Activated CD8-positive, alpha-beta T cell treated with anti-CD3 and anti-CD28 coated beads for 36 hours (primary cell): ENCODE data around the gene LPA. TPM values are rescaled to one million over a fixed set of nuclear protein-coding genes. Genes with fewer than 3 reads are reported as not detected.

Experiments
- ATAC-seq: fragments of 200-7000 bp; cut with Tn5 transposase; one replicate; pipeline ENCODE4 v1.10.0; 2021; ENCODE audit warnings: mild to moderate bottlenecking, moderate library complexity
- CTCF ChIA-PET: fragments of 350-600 bp; sonication (Branson Sonifier 250); formaldehyde crosslinking; loops from one replicate; lab custom pipeline; 2021; ENCODE audit warnings: antibody characterized with exemption; lab: Charles Lee
- POLR2A ChIA-PET: fragments of 350-600 bp; sonication (Branson Sonifier 250); formaldehyde crosslinking; loops from one replicate; lab custom pipeline; 2021; ENCODE audit warnings: antibody characterized with exemption; lab: Charles Lee
- DNase-seq: peaks from one replicate; pipeline ENCODE4 v3.0.0-alpha.2; 2020
- H3K27ac Mint-ChIP-seq: one replicate; pipeline ENCODE4 v1.8.0; 2021; ENCODE audit warnings: mild to moderate bottlenecking, mixed read lengths
- H3K27me3 Mint-ChIP-seq: one replicate; pipeline ENCODE4 v1.8.0; 2021; ENCODE audit warnings: mixed read lengths
- H3K36me3 Mint-ChIP-seq: one replicate; pipeline ENCODE4 v1.8.0; 2021; ENCODE audit warnings: low read depth, mixed read lengths
- H3K4me1 Mint-ChIP-seq: one replicate; pipeline ENCODE4 v1.8.0; 2021; ENCODE audit warnings: low read depth, mixed read lengths
- H3K4me3 Mint-ChIP-seq: one replicate; pipeline ENCODE4 v1.8.0; 2021; ENCODE audit warnings: mild to moderate bottlenecking, moderate library complexity, mixed read lengths
- H3K9me3 Mint-ChIP-seq: one replicate; pipeline ENCODE4 v1.8.0; 2021; ENCODE audit warnings: mixed read lengths
- intact Hi-C: fragments of 100-400 bp; cut with micrococcal nuclease; formaldehyde crosslinking; loops from one replicate; pipeline ENCODE4 v1.10.0; 2022
- total RNA-seq, 2 experiments: library from RNA; stranded (reverse); gene quantifications; one replicate each; pipeline ENCODE4 v1.2.3, GENCODE V29; 2021
- TF ChIP-seq, protein P1 (sequence below): fragments of 200-600 bp; IDR thresholded peaks from one replicate; pipeline ENCODE4 v1.8.0; 2022; ENCODE audit warnings: antibody characterized with exemption, mild to moderate bottlenecking

LPA gene
- total RNA-seq, 2 experiments from 2014 or later = not detected

DNA sequence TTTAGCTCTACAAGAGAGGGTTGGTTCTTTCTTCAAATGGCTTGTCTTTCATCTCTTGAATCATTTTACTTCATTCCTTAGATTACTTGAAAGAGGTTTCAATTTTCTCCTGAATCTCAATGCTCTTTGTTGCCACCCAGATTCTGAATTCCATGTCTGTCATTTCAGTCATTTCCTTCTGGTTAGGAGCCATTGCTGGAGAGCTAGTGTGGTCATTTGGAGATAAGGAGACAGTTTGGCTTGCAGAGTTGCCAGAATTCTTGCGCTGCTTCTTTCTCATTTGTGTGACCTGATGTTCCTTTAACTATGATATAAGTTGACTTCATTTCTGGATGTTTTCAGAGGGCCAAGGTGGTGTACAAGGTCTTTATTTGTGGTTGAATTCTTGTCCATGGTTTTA, 158.1 kb downstream of the LPA start:
- ChIA-PET POLR2A (no interaction called here), CTCF (interaction anchor here (3.1 kb wide), 1 partner anchor 14 kb away, joined by 10 read pairs; no protein-coding TSS in a partner anchor)
- intact Hi-C loops = no loop called here
- ATAC-seq (no peak), DNase-seq (no peak)
- Mint-ChIP-seq H3K36me3 (no peaks in the 10 kb centered on the region), H3K27ac (no peak overlapping the region), H3K27me3 (peaks cover 3% of the 10 kb centered on the region), H3K9me3 (peaks cover 6% of the 10 kb centered on the region), H3K4me3 (no peak overlapping the region), H3K4me1 (no peaks in the 10 kb centered on the region)
- TF ChIP-seq, protein P1, sequence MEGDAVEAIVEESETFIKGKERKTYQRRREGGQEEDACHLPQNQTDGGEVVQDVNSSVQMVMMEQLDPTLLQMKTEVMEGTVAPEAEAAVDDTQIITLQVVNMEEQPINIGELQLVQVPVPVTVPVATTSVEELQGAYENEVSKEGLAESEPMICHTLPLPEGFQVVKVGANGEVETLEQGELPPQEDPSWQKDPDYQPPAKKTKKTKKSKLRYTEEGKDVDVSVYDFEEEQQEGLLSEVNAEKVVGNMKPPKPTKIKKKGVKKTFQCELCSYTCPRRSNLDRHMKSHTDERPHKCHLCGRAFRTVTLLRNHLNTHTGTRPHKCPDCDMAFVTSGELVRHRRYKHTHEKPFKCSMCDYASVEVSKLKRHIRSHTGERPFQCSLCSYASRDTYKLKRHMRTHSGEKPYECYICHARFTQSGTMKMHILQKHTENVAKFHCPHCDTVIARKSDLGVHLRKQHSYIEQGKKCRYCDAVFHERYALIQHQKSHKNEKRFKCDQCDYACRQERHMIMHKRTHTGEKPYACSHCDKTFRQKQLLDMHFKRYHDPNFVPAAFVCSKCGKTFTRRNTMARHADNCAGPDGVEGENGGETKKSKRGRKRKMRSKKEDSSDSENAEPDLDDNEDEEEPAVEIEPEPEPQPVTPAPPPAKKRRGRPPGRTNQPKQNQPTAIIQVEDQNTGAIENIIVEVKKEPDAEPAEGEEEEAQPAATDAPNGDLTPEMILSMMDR = no peak

DNA sequence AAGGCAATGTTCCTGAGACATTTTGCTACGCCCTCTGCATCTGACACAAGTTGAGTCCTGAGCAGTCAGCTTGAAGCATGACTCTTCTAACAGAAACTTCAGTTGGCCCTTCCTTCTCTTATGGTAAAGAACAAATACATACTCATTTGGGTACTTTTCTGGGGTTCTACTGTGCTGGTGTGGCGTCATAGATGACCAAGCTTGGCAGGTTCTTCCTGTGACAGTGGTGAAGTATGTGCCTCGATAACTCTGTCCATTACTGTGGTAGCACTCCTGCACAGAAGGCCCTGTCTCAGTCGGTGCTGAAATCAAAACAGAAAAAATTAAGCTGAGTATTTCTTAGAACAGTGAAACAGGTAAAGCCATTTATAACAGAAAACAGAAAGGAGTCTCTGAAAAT, 163.4 kb downstream of the LPA start:
- CTCF ChIA-PET = interaction anchor here (2.8 kb wide), 1 partner anchor 20 kb away, joined by 14 read pairs; no protein-coding TSS in a partner anchor
- Mint-ChIP-seq H3K27me3 (no peaks in the 10 kb centered on the region), H3K9me3 (peaks cover 6% of the 10 kb centered on the region), H3K4me3 (no peak overlapping the region), H3K27ac (no peak overlapping the region), H3K36me3 (peaks cover 7% of the 10 kb centered on the region), H3K4me1 (no peaks in the 10 kb centered on the region)
- DNase-seq = no peak
- TF ChIP-seq, protein P1 = no peak
- no peak for ATAC-seq
- POLR2A ChIA-PET = no interaction called here
- intact Hi-C loops = no loop called here

DNA sequence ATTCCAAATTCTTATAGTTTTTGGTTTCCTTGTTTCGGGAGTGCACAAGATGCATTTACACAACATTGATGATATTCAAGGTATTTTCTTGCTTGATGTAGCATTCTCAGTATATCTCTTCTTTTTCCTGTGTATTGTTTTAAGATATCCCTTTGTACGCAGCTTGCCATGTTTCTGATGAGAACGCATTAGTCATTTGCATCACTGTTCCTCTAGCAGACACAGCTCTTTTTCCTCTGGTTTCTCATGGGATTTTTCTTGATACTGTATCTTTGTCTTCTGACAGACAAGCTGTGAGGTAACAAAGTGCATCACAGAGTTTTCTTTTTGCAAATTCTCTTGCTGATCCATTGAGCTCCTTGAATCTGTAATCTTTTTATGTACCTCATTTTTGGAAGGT, 169.5 kb downstream of the LPA start:
- DNase-seq = no peak
- ChIA-PET POLR2A (no interaction called here), CTCF (no interaction called here)
- peaks cover 2% of the 10 kb centered on the region for H3K36me3 Mint-ChIP-seq
- H3K4me1 Mint-ChIP-seq = no peaks in the 10 kb centered on the region
- no peaks in the 10 kb centered on the region for H3K27me3 Mint-ChIP-seq
- TF ChIP-seq, protein P1 = no peak
- no peak for ATAC-seq
- H3K9me3 Mint-ChIP-seq = no peaks in the 10 kb centered on the region
- H3K27ac Mint-ChIP-seq = no peak overlapping the region
- intact Hi-C loops = no loop called here
- no peak overlapping the region for H3K4me3 Mint-ChIP-seq

DNA sequence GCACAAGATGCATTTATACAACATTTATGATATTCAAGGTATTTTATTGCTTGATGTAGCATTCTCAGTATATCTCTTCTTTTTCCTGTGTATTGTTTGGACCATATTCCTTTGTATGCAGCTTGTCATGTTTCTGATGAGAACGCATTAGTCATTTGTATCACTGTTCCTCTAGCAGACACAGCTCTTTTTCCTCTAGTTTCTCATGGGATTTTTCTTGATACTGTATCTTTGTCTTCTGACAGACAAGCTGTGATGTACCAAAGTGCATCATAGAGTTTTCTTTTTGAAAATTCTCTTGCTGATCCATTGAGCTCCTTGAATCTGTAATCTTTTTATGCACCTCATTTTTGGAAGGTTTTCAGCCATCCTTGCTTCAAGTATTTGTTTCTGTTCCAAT, 175.0 kb downstream of the LPA start:
- no peaks in the 10 kb centered on the region for H3K9me3 Mint-ChIP-seq
- no peaks in the 10 kb centered on the region for H3K36me3 Mint-ChIP-seq
- H3K27me3 Mint-ChIP-seq = no peaks in the 10 kb centered on the region
- H3K27ac Mint-ChIP-seq = no peak overlapping the region
- POLR2A ChIA-PET = no interaction called here
- H3K4me3 Mint-ChIP-seq = no peak overlapping the region
- intact Hi-C loops = no loop called here
- no peaks in the 10 kb centered on the region for H3K4me1 Mint-ChIP-seq
- no peak for DNase-seq
- CTCF ChIA-PET = no interaction called here
- ATAC-seq = no peak
- TF ChIP-seq, protein P1 = no peak

DNA sequence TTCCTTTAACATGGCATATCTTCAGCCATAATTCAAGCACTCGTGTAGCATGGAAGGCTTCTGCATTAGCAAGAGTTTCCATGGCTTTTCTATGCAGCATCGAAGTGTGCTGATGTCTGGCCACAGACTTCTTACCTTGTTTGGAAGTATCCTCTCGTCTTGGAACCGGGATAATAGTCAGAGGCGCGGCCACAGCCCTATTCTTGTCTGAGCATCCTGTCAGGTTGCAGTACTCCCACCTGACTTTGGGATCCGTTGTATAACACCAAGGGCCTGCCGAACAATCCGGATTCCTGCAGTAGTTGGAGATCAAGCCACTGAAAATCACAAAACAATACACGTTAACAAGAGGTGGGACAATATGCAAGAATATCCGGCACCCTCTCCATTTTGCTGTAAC, 177.0 kb downstream of the LPA start:
- Mint-ChIP-seq H3K27me3 (no peaks in the 10 kb centered on the region), H3K9me3 (no peaks in the 10 kb centered on the region), H3K27ac (no peak overlapping the region), H3K4me3 (no peak overlapping the region), H3K36me3 (peaks cover 10% of the 10 kb centered on the region), H3K4me1 (no peaks in the 10 kb centered on the region)
- no peak for DNase-seq
- ChIA-PET POLR2A (no interaction called here), CTCF (no interaction called here)
- intact Hi-C loops = no loop called here
- TF ChIP-seq, protein P1 = no peak
- no peak for ATAC-seq

Other genes with a start within 250 kb of the LPA start
- gene PLG, start 38.0 kb upstream of the LPA start, total RNA-seq = not detected